ENCODE measurements around the gene CLCN6.

CLCN6 gene

GRCh38 chr1:11880181-11880575, 74.2 kb downstream of the CLCN6 start:
- DNase-seq: no peak

GRCh38 chr1:11880911-11881748, 75.1 kb downstream of the CLCN6 start:
- no peak for DNase-seq

GRCh38 chr1:11881749-11882441, 75.9 kb downstream of the CLCN6 start:
- no peak for DNase-seq

GRCh38 chr1:11882814-11883538, 77.0 kb downstream of the CLCN6 start:
- no peak for DNase-seq

DNA sequence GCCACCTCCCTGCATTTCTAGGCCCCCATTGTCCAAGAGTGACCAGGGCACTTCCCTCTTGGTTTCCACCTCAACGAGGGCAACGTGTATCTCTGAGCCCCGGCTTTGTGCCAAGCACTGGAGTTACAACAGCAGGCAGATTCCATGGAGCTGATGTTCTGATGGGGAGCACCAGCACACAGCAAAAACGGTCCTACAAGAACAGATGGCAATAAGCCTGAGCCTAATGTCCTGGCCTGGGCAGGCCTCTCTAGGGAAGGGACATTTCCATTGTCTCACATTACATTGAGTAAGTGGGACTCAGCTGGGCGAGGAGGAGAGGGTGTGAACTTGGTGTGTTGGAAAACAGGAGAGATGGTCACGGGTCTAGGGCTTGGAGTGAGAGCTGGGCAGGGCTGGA, 79.9 kb downstream of the CLCN6 start:
- DNase-seq: no peak

GRCh38 chr1:11886986-11887665, 81.1 kb downstream of the CLCN6 start:
- no peak for DNase-seq

DNA sequence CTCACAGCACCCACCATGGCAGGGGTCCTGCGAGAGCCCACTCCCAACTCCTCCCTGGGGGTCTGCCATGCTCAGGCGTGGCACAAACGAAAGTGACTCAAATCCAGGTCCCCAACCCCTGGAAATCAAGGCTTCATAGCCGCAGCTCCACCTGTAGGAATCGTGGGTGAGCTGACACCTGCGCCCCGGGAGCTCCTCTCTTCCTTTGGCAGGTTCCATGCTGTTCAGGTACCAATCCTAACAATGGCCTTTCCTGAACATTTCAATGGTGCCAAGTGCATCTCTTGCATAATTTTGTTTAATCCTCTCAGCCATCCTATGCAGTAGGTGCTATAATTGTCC, 81.6 kb downstream of the CLCN6 start:
- DNase-seq: no peak

- DNase-seq: no peak
Observed at GRCh38 chr1:11888206-11888876, 82.3 kb downstream of the CLCN6 start.

GRCh38 chr1:11888877-11889208, 82.9 kb downstream of the CLCN6 start:
- DNase-seq: no peak

- DNase-seq: no peak
Observed at GRCh38 chr1:11891433-11892186, 85.6 kb downstream of the CLCN6 start.
